OCI-LY1 (cell line): ENCODE data around the gene COQ6.
"Not testable (repeated sequence)": the region's sequence is repeated elsewhere in the genome, so short reads cannot be mapped to it uniquely, and the experiment has no call there.

Experiments
- H2AFZ ChIP-seq: fragments of 200-600 bp; sonication (generic), shearing (Covaris generic); 2 replicates; pipeline ENCODE4 v1.6.0; 2014; ENCODE audit warnings: antibody characterized with exemption, mild to moderate bottlenecking, low read length
- H3F3A ChIP-seq: fragments of 200-600 bp; sonication (generic), shearing (Covaris generic); 2 replicates; pipeline ENCODE4 v1.6.0; 2014; ENCODE audit warnings: mild to moderate bottlenecking, antibody characterized with exemption, low read length, moderate library complexity; ENCODE audit not compliant: insufficient read depth
- H3K27ac ChIP-seq: fragments of 200-600 bp; sonication (generic); 2 replicates; pipeline ENCODE4 v1.5.1; 2014; ENCODE audit warnings: low read length, mixed run types, mild to moderate bottlenecking, low read depth; ENCODE audit not compliant: poor library complexity, severe bottlenecking
- H3K27me3 ChIP-seq: fragments of 200-600 bp; sonication (generic); 2 replicates; pipeline ENCODE4 v1.6.0; 2014; ENCODE audit warnings: antibody characterized with exemption, mild to moderate bottlenecking, low read length, moderate library complexity; ENCODE audit not compliant: insufficient read depth
- H3K36me3 ChIP-seq: fragments of 200-600 bp; sonication (generic); 2 replicates; pipeline ENCODE4 v1.6.1; 2014; ENCODE audit warnings: mild to moderate bottlenecking, antibody characterized with exemption, low read length, moderate library complexity, mixed read lengths; ENCODE audit not compliant: insufficient read depth
- H3K4me1 ChIP-seq: fragments of 200-600 bp; sonication (generic); 2 replicates; pipeline ENCODE4 v1.5.1; 2014; ENCODE audit warnings: mild to moderate bottlenecking, low read length, moderate library complexity; ENCODE audit not compliant: insufficient read depth, severe bottlenecking
- H3K4me2 ChIP-seq: fragments of 200-600 bp; sonication (generic), shearing (Covaris generic); 2 replicates; pipeline ENCODE4 v1.6.1; 2014; ENCODE audit warnings: low read length
- H3K4me3 ChIP-seq: fragments of 200-600 bp; sonication (generic); 2 replicates; pipeline ENCODE4 v1.5.1; 2014; ENCODE audit warnings: low read length, low read depth, mild to moderate bottlenecking, mixed read lengths; ENCODE audit not compliant: poor library complexity, severe bottlenecking
- H3K79me2 ChIP-seq: fragments of 200-600 bp; shearing (Covaris generic); 2 replicates; pipeline ENCODE4 v1.6.1; 2016; ENCODE audit warnings: mixed run types, low read length, mixed read lengths; ENCODE audit not compliant: insufficient read depth
- H3K9ac ChIP-seq: fragments of 200-600 bp; sonication (generic), shearing (Covaris generic); 2 replicates; pipeline ENCODE4 v1.6.1; 2014; ENCODE audit warnings: mild to moderate bottlenecking, low read length, mixed read lengths
- H3K9me2 ChIP-seq: fragments of 200-600 bp; sonication (generic), shearing (Covaris generic); 2 replicates; pipeline ENCODE4 v1.6.1; 2014; ENCODE audit warnings: low read depth, mild to moderate bottlenecking, low read length, mixed read lengths
- H3K9me3 ChIP-seq: fragments of 200-600 bp; shearing (Covaris generic); 2 replicates; pipeline ENCODE4 v1.6.1; 2014; ENCODE audit warnings: low read length, mixed read lengths
- H4K20me1 ChIP-seq: fragments of 200-600 bp; sonication (generic), shearing (Covaris generic); 2 replicates; pipeline ENCODE4 v1.6.0; 2016; ENCODE audit warnings: mild to moderate bottlenecking, low read length; ENCODE audit not compliant: insufficient read depth
- EZH2 ChIP-seq: fragments of 200-600 bp; sonication (generic), shearing (Covaris generic); IDR thresholded peaks from 2 replicates; pipeline ENCODE4 v1.8.0; 2017; ENCODE audit warnings: borderline replicate concordance, mixed run types, mild to moderate bottlenecking, antibody characterized with exemption, low read length, moderate library complexity, mixed read lengths
- TF ChIP-seq, protein P1 (sequence below): fragments of 200-600 bp; sonication (generic), shearing (Covaris generic); IDR thresholded peaks from 2 replicates; pipeline ENCODE4 v1.5.1; 2017; ENCODE audit warnings: mild to moderate bottlenecking, antibody characterized with exemption, low read length, moderate library complexity, mixed read lengths

The COQ6 gene

DNA sequence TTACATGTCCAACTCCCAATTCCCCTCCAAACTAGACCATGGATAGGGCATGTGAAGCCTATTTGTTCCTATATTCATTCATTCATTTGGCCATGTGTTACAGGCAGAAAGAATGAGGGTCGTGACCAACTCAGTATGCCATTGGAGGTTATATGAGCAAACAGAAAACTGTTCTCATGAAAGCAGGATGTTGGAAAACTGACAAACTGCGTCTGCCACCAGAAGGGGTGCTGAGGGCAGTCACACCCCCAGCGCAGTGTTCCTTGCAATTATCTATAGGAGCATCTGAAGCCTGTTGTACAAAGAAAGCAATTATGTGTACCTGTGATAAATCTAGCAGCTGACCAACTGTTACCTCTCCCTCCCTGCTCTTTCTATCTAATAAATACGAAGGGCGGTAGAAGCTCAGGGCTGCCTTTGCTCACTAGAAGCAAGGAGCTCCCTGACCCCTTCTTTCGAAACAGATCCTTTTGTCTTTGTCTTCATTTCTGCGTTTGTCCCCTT, 47.9 kb downstream of the COQ6 start:
- H4K20me1 ChIP-seq, result no peaks in the 10 kb centered on the region
- H3K4me3 ChIP-seq, result no peak overlapping the region
- peaks cover 11% of the 10 kb centered on the region; the same call in 1 of the 2 replicates for H3K36me3 ChIP-seq
- H3K27me3 ChIP-seq, result no peaks in the 10 kb centered on the region
- H3F3A ChIP-seq, result no peaks in the 10 kb centered on the region
- no peak overlapping the region for H3K27ac ChIP-seq
- H3K4me1 ChIP-seq, result peaks cover 16% of the 10 kb centered on the region
- H3K79me2 ChIP-seq, result no peaks in the 10 kb centered on the region
- no peaks in the 10 kb centered on the region for H3K9me3 ChIP-seq
- no peak overlapping the region for H3K4me2 ChIP-seq
- H3K9me2 ChIP-seq, result no peaks in the 10 kb centered on the region
- no peak overlapping the region for H2AFZ ChIP-seq
- TF ChIP-seq, protein P1, sequence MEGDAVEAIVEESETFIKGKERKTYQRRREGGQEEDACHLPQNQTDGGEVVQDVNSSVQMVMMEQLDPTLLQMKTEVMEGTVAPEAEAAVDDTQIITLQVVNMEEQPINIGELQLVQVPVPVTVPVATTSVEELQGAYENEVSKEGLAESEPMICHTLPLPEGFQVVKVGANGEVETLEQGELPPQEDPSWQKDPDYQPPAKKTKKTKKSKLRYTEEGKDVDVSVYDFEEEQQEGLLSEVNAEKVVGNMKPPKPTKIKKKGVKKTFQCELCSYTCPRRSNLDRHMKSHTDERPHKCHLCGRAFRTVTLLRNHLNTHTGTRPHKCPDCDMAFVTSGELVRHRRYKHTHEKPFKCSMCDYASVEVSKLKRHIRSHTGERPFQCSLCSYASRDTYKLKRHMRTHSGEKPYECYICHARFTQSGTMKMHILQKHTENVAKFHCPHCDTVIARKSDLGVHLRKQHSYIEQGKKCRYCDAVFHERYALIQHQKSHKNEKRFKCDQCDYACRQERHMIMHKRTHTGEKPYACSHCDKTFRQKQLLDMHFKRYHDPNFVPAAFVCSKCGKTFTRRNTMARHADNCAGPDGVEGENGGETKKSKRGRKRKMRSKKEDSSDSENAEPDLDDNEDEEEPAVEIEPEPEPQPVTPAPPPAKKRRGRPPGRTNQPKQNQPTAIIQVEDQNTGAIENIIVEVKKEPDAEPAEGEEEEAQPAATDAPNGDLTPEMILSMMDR, result no peak
- no peak for TF ChIP-seq EZH2
- no peak overlapping the region for H3K9ac ChIP-seq

DNA sequence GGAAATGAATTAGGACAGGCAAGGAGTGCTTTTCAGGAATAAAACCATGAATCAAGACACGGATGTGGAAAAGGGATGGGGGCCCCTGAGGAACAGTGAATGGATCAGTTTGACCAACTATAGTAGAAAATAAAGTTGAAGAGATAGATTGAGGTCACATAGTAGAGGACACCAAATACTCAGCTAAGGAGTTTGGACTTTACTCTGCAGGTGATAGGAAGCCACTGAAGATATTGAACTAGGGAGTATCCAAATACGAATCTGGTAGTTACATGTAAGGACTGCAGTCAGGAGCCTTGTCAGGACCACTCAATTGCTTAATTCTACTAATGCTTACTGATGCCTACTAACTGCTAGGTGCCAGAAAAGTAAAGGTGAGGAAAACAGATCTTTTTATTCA, 48.6 kb downstream of the COQ6 start:
- H3K9me2 ChIP-seq, result no peaks in the 10 kb centered on the region
- peaks cover 11% of the 10 kb centered on the region; the same call in 1 of the 2 replicates for H3K36me3 ChIP-seq
- TF ChIP-seq, protein P1, result no peak
- no peak for TF ChIP-seq EZH2
- H3K27ac ChIP-seq, result no peak overlapping the region
- H3K9ac ChIP-seq, result no peak overlapping the region
- no peaks in the 10 kb centered on the region for H3K27me3 ChIP-seq
- H3K4me2 ChIP-seq, result no peak overlapping the region
- H3K79me2 ChIP-seq, result no peaks in the 10 kb centered on the region
- H3K4me1 ChIP-seq, result peaks cover 16% of the 10 kb centered on the region
- no peaks in the 10 kb centered on the region for H3K9me3 ChIP-seq
- H3K4me3 ChIP-seq, result no peak overlapping the region
- no peaks in the 10 kb centered on the region for H3F3A ChIP-seq
- no peak overlapping the region for H2AFZ ChIP-seq
- H4K20me1 ChIP-seq, result no peaks in the 10 kb centered on the region

DNA sequence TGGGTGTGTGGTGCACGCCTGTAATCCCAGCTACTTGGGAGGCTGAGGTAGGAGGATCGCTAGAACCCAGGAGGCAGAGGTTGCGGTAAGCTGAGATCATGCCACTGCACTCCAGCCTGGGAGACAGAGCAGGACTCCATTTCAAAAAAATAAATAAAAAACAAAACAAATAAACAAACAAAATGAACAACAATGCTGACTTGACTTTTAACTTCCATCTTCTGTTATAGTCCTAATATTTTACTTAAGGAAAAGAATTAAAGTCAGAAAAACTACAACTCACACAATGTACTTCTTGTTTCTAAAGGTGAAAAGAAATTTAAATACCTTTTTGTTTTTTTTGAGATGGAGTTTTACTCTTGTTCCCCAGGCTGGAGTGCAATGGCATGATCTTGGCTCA, 55.6 kb downstream of the COQ6 start:
- not testable (repeated sequence) for H2AFZ ChIP-seq, H3K9me3 ChIP-seq, H3K4me2 ChIP-seq, H3K9me2 ChIP-seq, H3K9ac ChIP-seq, H3K4me1 ChIP-seq, H3K4me3 ChIP-seq, H3F3A ChIP-seq, H4K20me1 ChIP-seq, H3K27ac ChIP-seq, H3K79me2 ChIP-seq, H3K27me3 ChIP-seq
- peaks cover 25% of the 10 kb centered on the region for H3K36me3 ChIP-seq

DNA sequence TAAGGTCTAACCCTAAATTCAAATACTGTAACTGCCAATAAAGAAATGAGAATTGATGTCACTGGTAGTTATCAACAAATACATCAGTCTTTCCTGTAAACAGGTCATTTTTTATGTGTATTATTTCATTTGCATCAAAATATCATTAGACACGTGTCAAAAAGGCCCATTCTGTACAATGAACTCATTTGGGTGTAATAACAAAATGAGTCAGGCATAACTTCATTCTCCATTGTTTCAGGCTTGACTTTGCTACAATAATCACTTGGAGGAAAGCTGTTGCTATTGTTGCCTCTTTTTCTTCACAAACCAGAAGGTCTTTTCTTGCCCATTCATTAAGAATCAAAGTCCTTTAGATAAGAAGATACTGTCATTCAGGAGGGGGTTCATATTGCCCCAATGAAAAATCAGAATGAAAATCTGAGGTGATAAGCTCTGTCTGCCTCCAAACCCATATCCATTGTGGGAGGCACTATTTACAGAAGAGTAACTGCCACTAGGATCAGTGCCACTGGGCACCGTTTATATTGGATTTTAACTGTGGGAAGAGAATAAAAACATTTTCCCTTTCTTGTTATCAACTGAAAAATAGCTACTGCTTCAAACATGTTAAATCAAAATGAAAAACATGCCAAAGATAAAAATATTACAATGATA, 58.9 kb downstream of the COQ6 start:
- Histone ChIP-seq H3K4me3 (no peak overlapping the region), H3K27ac (no peak overlapping the region), H3K4me1 (no peaks in the 10 kb centered on the region), H3K4me2 (no peak overlapping the region), H3F3A (no peaks in the 10 kb centered on the region), H3K9me3 (no peaks in the 10 kb centered on the region), H3K27me3 (no peaks in the 10 kb centered on the region), H3K9ac (no peak overlapping the region), H2AFZ (no peak overlapping the region), H3K36me3 (peaks cover 45% of the 10 kb centered on the region), H3K9me2 (no peaks in the 10 kb centered on the region), H4K20me1 (no peaks in the 10 kb centered on the region), H3K79me2 (no peaks in the 10 kb centered on the region)
- TF ChIP-seq, protein P1, result no peak
- TF ChIP-seq EZH2, result no peak
